Anterior cingulate cortex (tissue), 58 donors: ENCODE data around the gene PRPF39.
"Not testable (repeated sequence)": the region's sequence is repeated elsewhere in the genome, so short reads cannot be mapped to it uniquely, and the experiment has no call there.

ENCODE experiments used
- DNase-seq, 58 donors: peaks; one replicate each; lab custom pipeline; 2025; lab: John Stamatoyannopoulos, UW

Gene PRPF39

GRCh38 chr14:45080416-45080968 lies 3.4 kb upstream of the PRPF39 start:
- DNase-seq, result not testable (repeated sequence)

- not testable (repeated sequence) for DNase-seq
Measured at GRCh38 chr14:45081096-45081495, 2.8 kb upstream of the PRPF39 start.

GRCh38 chr14:45082420-45082819 lies 1.5 kb upstream of the PRPF39 start:
- no peak for DNase-seq

- DNase-seq, result no peak
Measured at GRCh38 chr14:45083617-45083975, 320 bp upstream of the PRPF39 start.

- no peak for DNase-seq
Measured at GRCh38 chr14:45084946-45085346, 1.0 kb downstream of the PRPF39 start.

GRCh38 chr14:45089813-45090212 lies 5.9 kb downstream of the PRPF39 start:
- DNase-seq, result no peak

- no peak for DNase-seq
Measured at GRCh38 chr14:45091710-45092109, 7.8 kb downstream of the PRPF39 start.

- DNase-seq, result no peak
Measured at GRCh38 chr14:45094275-45094674, 10.4 kb downstream of the PRPF39 start.

GRCh38 chr14:45095143-45095542 lies 11.2 kb downstream of the PRPF39 start:
- DNase-seq, result no peak

- no peak for DNase-seq
Measured at GRCh38 chr14:45096218-45096617, 12.3 kb downstream of the PRPF39 start.

- no peak for DNase-seq
Measured at GRCh38 chr14:45103806-45104205, 19.9 kb downstream of the PRPF39 start.

- DNase-seq, result no peak
Measured at GRCh38 chr14:45104561-45104960, 20.6 kb downstream of the PRPF39 start.

- DNase-seq, result no peak
Measured at GRCh38 chr14:45112896-45113781, 29.2 kb downstream of the PRPF39 start.

GRCh38 chr14:45114327-45114726 lies 30.4 kb downstream of the PRPF39 start:
- no peak for DNase-seq

- DNase-seq, result no peak
Measured at GRCh38 chr14:45118594-45118993, 34.7 kb downstream of the PRPF39 start.

- DNase-seq, result no peak
Measured at GRCh38 chr14:45120096-45120495, 36.2 kb downstream of the PRPF39 start.

GRCh38 chr14:45123271-45123670 lies 39.4 kb downstream of the PRPF39 start:
- no peak for DNase-seq

GRCh38 chr14:45125754-45126153 lies 41.8 kb downstream of the PRPF39 start:
- DNase-seq, result no peak

GRCh38 chr14:45128963-45129629 lies 45.2 kb downstream of the PRPF39 start:
- DNase-seq, result no peak

- DNase-seq, result no peak
Measured at GRCh38 chr14:45133683-45134050, 49.8 kb downstream of the PRPF39 start.

- peak; percentile 58 to 99 (median 95) for DNase-seq
Measured at GRCh38 chr14:45134051-45134958, 50.4 kb downstream of the PRPF39 start, which contains the start of gene FKBP3. Gene FKBP3 (minus strand): TSS chr14:45134481. CDS start chr14:45134456, 25 bp downstream.
